Measurements from ENCODE around the gene TERC. TPM values are rescaled to one million over a fixed set of nuclear protein-coding genes. Genes with fewer than 3 reads are reported as not detected.

Gene TERC
- total RNA-seq, 1 donor from 2014 or later, result 2.5 TPM

- intact Hi-C loops (cut with micrococcal nuclease), result loop anchor here (2.0 kb wide), 4 partner anchors 233 to 545 kb away; partner anchors contain the start of genes PHC3 and SKIL
- Mint-ChIP-seq H3K9me3 (peaks cover 8% of the 10 kb centered on the region), H3K27me3 (no peaks in the 10 kb centered on the region), H3K4me1 (peaks cover 37% of the 10 kb centered on the region), H3K36me3 (ENCODE audit: low read depth) (peaks cover 9% of the 10 kb centered on the region), H3K27ac (peak overlapping the region; percentile 97), H3K4me3 (peak overlapping the region; percentile 85)
- peak; percentile 18 for ATAC-seq (ENCODE audit: low read depth)
- POLR2A ChIA-PET, result interaction anchor here (0.5 to 4.3 kb wide), 21 partner anchors 12 to 1058 kb away, joined by 3 to 48 read pairs (median 6); partner anchors contain the start of genes ACTRT3, MYNN, RPL22L1 and SEC62
- DNase-seq, result peak; percentile 19
- CTCF ChIA-PET, result interaction anchor here (1.0 to 1.5 kb wide), 4 partner anchors 24 to 118 kb away, joined by 3 to 13 read pairs (median 4); no protein-coding TSS in a partner anchor
- TF ChIP-seq CTCF (IDR thresholded peaks at IDR 0.05), result no peak
Observed at GRCh38 chr3:169811631-169812331, 46.9 kb upstream of the TERC start.

- no peak overlapping the region for H3K4me3 Mint-ChIP-seq
- H3K4me1 Mint-ChIP-seq, result peaks cover 31% of the 10 kb centered on the region
- no peak for DNase-seq
- no peak for TF ChIP-seq CTCF (IDR thresholded peaks at IDR 0.05)
- POLR2A ChIA-PET, result interaction anchor here (0.7 to 1.4 kb wide), 3 partner anchors 37 to 1059 kb away, joined by 3 to 5 read pairs (median 3); partner anchors contain the start of gene MYNN
- peak overlapping the region; percentile 2 for H3K27ac Mint-ChIP-seq
- no peaks in the 10 kb centered on the region for H3K27me3 Mint-ChIP-seq
- ATAC-seq (ENCODE audit: low read depth), result no peak
- CTCF ChIA-PET, result interaction anchor here (0.6 kb wide), 1 partner anchor 74 kb away, joined by 4 read pairs; no protein-coding TSS in a partner anchor
- intact Hi-C loops (cut with micrococcal nuclease), result no loop called here
- peaks cover 7% of the 10 kb centered on the region for H3K36me3 Mint-ChIP-seq (ENCODE audit: low read depth)
- H3K9me3 Mint-ChIP-seq, result no peaks in the 10 kb centered on the region
Observed at GRCh38 chr3:169809230-169809795, 44.5 kb upstream of the TERC start.

- H3K27me3 Mint-ChIP-seq, result no peaks in the 10 kb centered on the region
- ChIA-PET CTCF (interaction anchor here (1.1 kb wide), 1 partner anchor 8 kb away, joined by 3 read pairs; the partner anchor contains the start of genes LRRC34 and LRRIQ4), POLR2A (interaction anchor here (1.6 kb wide), 1 partner anchor 32 kb away, joined by 3 read pairs; the partner anchor contains the start of gene MYNN)
- no peak for DNase-seq
- no peak for ATAC-seq (ENCODE audit: low read depth)
- no peaks in the 10 kb centered on the region for H3K9me3 Mint-ChIP-seq
- intact Hi-C loops (cut with micrococcal nuclease), result no loop called here
- H3K4me3 Mint-ChIP-seq, result no peak overlapping the region
- peaks cover 9% of the 10 kb centered on the region for H3K36me3 Mint-ChIP-seq (ENCODE audit: low read depth)
- H3K4me1 Mint-ChIP-seq, result peaks cover 5% of the 10 kb centered on the region
- TF ChIP-seq CTCF (IDR thresholded peaks at IDR 0.05), result no peak
- H3K27ac Mint-ChIP-seq, result no peak overlapping the region
Observed at GRCh38 chr3:169804681-169805080, 39.8 kb upstream of the TERC start.

- ATAC-seq (ENCODE audit: low read depth), result no peak
- ChIA-PET CTCF (no interaction called here), POLR2A (no interaction called here)
- no peak for DNase-seq
- Mint-ChIP-seq H3K9me3 (no peaks in the 10 kb centered on the region), H3K4me3 (no peak overlapping the region), H3K27me3 (no peaks in the 10 kb centered on the region), H3K4me1 (peaks cover 3% of the 10 kb centered on the region), H3K36me3 (ENCODE audit: low read depth) (peaks cover 26% of the 10 kb centered on the region), H3K27ac (no peak overlapping the region)
- TF ChIP-seq CTCF (IDR thresholded peaks at IDR 0.05), result no peak
- intact Hi-C loops (cut with micrococcal nuclease), result loop anchor here (2.0 kb wide), 1 partner anchor 14 kb away; no protein-coding TSS in a partner anchor
Observed at GRCh38 chr3:169792359-169792758, 27.5 kb upstream of the TERC start.

Measured in activated B cell treated with CpG ODN at 0.5 μM for 24 hours (primary cell).